Activated effector memory CD4-positive, alpha-beta T cell treated with Interleukin-2 at 50 U/mL for 16 hours (primary cell): ENCODE measurements around the gene EFHC2.

Source experiments
- DNase-seq: peaks from one replicate; pipeline ENCODE4 v3.0.0-alpha.2; 2020

EFHC2 gene, protein sequence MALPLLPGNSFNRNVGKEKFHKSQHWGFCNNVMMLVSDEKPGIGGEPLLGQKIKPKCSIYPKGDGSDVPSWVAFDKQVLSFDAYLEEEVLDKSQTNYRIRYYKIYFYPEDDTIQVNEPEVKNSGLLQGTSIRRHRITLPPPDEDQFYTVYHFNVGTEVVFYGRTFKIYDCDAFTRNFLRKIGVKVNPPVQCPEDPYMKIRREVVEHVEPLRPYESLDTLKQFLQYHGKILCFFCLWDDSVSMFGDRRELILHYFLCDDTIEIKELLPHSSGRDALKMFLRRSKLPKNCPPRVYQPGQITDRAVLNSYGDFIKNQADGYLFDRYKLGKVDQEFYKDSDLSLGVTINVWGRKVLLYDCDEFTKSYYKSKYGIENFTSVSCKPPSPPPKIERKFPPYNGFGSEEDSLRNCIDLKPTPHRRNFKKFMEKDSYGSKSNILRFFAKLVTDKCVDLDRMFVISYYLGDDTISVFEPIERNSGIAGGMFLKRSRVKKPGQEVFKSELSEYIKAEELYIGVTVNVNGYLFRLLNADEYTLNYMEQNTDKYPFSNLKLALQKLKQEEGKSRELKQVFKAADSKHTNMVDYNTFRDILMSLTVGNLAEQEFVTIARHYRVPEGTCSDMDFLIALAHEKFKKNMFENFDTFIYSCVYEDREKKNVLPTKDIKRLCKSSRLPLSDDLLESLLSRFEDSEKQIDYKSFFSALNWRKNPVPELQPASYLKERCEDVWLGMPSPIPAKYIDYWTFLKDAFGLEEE

DNA sequence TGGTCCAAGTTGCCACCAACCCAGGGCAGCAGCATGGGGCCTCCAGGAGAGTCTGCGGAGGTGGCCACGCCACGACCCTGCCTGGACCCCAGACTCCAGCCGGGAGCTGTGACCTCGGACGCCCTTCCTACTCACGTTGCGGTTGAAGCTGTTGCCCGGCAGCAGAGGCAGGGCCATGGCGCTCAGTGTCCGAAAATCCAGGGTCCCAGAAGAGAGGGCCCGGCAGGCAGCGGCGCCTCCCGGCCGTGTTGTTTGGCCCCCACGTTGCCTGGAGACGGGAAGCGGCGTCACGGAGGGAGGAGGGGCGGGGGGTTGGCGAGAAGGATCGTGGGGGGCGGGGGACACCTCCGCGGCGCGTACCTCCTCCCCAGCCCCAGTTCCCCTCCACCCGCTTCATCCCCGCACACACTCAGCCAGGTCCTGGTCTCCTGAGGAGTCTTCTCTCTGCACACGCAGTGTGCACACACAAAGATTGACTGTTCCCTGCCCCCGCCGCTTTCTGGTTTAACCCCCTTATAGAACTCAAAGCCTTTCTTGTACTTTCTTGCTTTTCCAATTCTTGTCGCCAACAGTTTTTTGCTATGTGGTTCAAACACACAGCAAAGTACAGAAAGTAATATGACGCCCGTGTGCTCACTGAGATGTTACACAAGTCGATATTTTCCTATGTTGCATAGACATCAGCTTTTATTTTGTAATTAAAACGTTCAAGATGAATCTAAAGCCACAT is at the start of gene EFHC2:
TSS of gene EFHC2 (minus strand) at position 261 of the 730 bp plus-strand sequence. CDS start at position 177, 84 bp downstream.
- peak; percentile 32 for DNase-seq

DNA sequence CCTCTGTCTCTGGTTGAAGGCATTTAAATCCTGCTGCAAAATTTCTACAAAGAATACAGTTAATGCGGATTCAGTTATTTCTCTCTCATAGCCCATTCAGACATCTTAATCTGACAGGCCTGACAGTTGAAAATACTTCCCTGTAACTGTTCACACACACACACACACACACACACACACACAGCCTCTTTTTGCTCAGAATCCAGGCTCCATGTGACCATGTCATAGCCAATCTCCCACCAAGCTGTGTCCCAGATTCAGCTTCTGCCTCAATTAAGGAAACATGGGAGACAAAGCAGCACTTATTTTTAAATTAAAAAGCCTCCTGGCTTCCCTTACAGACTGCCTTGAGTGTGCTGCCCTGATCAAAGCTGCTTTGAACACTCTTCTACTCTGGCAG is 49.3 kb upstream of the EFHC2 start:
- no peak for DNase-seq

DNA sequence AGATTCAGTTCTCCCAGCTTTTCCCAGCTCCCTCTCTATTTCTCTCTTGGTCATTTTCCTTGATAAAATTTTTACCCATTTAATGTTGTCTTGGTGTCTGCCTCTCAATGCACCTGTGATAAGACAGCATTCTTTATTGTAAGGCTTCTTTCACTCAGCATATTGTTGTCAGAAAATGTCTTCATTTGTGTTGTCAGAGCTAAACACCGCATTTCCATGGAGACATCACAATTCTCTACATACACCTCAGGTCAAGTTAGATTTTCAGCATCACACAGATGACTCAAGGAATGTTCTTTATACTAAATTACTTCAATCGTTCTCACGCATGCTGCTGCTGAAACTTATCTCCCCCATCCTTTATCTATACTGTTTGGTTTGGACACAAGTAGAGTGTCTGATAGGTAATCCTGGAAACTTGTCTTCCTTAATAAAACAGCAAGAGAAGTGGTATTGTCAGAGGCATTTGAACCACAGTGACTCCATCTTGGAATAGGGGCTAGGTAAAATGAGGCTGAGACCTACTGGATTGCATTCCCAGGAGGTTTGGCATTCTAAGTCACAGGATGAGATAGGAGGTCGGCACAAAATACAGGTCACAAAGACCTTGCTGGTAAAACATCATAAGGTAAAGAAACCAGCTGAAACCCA is 41.3 kb upstream of the EFHC2 start:
- no peak for DNase-seq

DNA sequence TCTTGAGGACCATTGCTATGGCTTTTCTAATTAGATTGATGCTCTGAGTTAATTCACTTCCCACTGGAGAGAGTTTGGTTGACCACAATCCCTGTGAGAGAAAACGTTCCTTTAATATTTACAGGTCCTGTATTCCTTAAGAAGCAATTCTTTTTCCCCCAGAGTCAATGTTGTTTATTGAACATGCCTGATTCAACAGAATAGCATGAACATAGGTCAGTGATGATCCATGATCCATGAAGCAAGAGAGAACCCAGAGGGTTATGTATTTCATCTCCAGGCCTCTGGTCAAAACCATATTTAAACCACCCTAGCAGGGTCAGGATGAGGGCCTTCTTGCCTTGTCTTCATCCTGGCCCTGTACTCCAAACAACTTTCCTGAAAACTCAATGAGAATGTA is 39.4 kb upstream of the EFHC2 start:
- no peak for DNase-seq

DNA sequence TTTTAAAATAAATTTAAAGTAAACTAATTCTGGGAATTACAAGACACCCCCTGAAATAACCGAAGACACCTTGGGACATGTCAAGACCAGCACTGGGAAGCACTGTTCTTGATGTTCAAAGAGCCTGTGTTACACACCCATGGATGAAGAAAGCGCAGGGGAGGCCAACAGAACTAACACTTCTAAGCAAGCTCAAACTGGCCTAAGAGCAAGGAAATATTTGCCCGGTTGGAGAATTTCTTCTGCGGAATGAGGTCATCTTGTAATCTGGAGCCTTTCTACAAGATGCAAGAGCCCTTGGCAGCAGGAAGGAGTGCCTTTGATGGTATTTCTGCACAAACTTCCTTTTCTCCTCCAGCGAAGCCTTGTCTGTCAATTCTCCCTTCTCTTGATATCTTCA is 9.3 kb upstream of the EFHC2 start:
- DNase-seq, result no peak

DNA sequence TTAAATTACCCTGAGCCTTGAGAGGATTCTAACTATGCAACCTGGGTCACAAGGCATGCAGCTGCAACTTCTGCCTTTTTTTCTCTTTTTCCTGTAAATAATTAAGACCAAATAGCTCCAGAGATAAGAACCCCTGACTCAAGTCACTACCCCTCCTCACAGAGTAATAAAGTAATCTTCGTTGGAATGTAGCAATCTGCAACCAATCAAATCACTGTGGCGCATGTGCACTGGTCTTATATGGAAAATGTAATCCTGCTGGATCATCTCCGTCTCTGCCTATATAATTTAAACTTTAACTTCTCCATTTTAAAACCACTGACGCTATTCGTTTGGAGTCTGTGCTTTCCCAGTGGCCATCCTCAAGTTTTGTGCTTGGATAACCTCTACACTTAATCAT is 6.1 kb upstream of the EFHC2 start:
- DNase-seq, result no peak

DNA sequence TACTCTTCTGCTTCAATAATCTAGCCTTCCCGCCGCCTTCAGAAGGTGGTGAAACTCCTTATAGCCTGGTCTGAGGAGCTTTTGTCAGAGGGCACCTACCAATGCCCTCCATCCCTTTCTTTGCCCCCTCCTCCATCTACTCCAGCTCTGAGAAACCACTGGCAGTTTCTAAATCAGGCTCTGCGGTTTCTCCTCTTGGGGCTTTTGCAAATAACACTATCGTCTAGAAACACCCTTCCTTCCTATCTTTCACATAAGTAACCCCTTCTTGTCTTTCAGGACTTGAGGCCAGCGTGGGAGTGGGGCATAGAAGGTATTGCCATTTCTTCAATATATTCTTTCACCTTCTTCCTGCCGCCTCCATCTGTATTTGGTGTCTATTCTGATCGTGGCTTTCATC is 1.2 kb upstream of the EFHC2 start:
- DNase-seq, result no peak

DNA sequence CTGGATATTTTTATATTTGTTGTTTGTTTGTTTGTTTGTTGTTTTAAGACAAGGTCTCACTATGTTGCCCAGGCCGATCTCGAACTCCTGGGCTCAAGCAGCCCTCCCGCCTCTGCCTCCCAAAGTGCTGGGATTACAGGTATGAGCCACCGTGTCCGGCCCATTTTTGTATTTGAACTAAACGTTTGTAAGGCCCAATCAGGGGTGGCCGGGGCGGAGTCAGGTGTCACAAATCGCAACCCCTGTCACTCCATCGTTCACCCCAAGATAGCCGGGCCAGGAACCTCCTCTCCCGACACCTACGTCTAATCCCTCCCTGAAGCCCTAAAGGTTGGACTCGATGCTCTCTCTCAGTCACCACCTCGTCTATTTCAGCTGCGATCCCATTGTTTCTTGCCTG is 722 bp upstream of the EFHC2 start:
- DNase-seq, result peak; percentile 43

DNA sequence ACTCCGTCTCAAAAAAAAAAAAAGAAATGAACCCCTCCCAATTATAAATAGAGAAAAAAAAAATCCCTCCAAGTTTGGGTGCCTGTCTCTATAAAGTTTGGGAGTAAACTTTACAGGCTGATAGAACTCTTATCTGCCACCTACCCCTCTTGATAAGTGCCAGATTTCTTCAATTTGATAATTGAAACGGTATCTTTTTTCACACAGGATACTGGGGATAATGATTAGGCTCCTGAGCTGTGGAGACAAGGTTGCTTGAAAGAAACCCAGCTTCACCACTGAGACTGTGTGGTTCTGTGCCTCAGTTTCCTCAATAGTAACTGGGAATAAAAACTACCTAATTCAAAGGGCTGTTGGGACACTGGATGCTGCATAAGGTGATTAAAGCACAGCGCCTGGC is 606 bp downstream of the EFHC2 start:
- no peak for DNase-seq

DNA sequence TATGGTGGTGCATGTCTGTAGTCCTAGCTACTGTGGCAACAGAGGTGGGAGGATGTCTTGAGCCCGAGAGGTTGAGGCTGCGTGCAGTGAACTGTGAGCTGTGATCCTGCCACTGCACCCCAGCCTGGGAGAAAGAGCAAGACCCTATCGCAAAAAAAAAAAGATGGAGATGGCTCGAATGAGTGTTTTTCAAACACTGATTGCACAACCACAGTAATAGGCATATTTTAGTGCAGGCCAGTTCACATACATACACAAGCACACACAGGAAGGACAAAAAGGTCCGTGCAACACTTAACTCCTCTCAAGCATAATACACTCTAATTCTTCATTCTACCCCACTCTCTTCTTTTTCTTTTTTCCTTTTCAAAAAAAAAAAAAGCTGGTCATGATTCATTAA is 5.1 kb downstream of the EFHC2 start:
- no peak for DNase-seq

DNA sequence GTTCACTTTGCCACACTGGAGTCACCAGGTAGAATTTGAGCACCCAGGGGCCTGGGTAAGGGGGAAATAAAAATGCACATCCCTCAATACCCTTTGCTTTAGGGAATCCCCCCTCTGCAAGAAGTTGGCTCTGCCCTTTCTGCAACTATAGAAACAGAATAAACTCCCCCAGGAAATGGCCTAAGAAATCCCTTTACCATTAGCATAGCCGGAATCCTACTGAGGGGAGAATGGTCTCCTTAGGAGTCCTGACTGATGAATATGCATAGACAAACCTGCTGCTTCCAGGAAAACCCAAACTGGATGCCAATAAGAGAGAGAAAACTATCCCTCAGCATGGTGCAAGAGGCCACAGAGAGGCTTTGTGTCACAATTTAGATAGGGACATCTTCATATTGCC is 11.0 kb downstream of the EFHC2 start:
- no peak for DNase-seq

DNA sequence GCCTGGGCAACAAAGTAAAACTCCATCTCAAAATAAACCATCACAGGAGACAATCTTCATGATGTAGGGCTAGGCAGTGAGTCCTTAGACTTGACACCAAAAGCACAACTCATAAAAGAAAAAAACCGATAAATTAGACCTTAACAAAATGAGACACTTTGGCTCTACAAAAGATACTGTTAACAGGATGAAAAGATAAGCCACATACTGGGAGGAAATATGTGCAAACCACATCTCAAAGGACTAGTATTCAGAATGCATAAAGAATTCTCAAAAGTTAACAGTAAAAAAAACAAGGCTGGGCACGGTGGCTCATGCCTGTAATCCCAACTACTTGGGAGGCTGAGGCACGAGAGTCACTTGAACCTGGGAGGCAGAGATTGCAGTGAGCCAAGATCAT is 13.2 kb downstream of the EFHC2 start:
- DNase-seq, result no peak

DNA sequence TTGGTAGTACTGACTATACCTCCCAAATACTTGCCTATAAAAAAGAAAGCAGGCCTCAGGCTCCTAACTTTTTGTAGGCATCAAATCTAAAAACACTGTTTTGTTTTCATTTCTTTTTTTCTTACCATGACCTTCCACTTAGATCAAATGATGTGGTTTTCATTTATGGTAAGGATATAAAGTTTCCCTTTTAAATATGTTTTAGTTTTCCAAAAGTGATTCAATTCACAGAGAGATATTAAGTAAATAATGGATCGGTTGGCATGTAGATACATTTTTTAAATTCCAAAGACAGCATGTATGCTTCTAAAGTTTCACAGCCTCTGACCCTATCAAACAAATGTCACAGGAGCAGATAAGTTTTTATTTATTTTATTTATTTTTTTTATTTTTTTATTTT is 23.9 kb downstream of the EFHC2 start:
- no peak for DNase-seq

DNA sequence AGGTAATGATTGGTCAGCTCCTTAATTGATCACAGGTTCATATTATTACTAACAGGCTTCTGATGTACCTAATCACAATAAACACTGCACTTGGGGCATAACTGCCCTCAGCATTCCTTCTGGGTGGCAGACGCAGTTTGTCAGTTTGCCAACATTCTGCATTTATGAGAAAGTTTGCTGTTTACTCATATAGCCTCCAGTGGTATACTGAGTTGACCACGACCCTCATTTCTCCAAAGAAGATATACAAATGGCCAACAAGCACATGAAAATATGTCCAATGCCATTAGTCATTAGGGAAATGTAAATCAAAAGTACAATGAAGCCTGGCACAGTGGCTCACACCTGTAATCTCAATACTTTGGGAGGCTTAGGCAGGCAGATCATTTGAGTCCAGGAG is 26.3 kb downstream of the EFHC2 start:
- no peak for DNase-seq

DNA sequence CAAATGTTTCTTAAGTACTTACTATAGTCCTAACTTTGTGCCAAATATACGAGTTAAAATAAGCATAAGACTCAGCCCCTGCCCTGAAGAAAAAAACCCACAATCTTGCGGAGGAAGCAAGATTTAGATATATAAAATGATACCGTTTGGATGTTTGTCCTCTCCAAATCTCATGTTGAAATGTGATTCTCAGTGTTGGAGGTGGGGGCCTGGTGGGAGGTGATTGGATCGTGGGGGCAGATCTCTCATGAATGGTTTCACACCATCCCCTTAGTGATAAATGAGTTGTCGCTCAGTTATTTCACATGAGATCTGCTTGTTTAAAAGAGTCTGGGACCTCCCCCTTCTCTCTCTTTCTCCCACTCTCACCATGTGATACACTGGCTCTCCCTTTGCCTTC is 28.7 kb downstream of the EFHC2 start:
- DNase-seq, result no peak

DNA sequence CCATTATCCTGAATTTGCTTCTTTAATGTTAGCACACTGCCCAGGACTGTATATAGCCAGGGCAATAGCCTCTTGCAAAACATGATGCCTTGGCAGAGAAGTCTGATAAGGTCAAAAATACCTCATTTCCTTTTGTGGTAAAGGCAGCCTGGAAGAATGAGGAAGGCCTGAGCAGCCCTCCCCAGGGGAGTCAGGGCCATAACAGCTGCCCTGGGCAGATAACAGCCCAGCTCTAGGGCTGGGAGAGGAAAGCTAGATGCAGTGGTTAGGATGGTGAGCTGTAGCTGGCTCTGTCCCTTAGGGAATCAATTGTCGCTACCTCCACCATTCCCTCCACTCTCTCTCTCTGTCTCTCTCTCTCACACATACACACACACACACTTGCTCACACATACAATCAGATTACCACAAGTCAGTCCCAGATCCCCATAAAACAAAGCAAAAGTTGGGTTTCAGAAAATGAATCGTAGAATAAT is 29.2 kb downstream of the EFHC2 start:
- DNase-seq, result no peak

DNA sequence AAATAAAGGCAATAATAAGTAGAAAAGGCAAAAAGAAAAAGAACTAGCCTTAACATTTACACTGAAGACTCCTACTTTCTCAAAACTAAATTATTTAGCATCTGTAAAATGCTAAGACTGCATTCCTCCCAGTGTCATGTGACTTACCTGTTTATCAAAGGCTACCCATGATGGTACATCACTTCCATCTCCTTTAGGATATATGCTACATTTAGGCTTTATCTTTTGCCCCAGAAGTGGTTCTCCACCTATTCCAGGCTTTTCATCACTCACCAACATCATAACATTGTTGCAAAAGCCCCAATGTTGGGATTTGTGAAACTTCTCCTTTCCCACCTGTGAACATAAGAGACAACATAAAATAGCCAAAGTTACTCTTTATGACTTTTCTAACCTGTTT is 31.1 kb downstream of the EFHC2 start:
- no peak for DNase-seq

DNA sequence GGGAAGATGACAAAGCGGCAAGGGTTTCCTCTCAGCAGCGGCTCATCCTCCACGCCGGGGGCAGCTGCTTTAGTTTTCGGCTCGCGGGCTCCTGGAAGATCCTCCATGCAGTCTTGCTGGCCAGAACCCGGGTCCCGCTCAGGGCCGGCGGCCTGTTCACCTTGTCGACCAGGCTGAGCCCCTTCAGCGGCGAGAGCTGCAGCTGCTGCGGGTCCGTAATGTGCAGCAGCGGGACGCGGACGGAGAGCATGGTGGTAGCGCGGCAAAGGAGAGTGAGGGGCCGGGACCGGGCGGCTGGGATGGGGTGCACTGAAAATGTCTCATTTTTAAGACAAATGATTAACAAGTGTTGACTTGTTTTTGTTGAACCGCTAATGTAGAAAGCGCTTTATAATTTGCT is 33.2 kb downstream of the EFHC2 start:
- no peak for DNase-seq

DNA sequence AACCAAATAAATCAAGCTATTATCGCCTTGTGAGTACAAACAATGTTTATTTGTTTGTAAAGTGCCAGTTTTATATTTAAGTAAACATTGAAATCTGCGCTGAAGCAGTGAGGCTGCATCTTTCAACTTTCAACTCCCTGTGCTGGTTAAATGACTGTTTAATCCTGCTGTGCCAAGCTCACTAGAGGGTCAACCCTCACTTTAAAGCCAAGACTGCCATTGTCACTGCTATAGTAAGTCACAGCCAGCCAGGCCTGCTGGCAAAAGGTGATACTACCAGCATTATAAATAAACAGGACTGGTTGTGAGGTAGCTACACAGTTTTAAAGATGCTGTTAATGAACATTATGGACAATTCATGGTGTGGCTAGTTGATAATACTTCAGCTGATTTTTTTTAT is 34.6 kb downstream of the EFHC2 start:
- no peak for DNase-seq

DNA sequence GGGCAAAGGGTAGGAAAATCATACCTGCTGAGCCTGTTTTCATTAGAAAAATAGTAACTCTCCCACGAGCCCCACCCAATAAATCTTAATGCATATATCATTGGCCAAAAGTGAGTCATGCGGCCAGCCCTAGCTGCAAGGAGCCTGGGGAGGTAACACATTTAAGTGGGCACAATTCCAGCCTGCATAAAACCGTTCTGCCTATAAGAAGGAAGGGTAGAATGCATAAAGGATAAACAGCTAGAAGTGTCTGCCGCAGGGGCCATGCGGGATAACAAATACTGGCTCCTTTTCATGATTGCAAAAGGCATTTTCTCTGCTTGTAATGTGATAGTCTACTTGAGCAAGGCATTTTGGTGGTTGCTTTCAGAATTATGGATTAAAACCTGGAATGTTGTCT is 37.1 kb downstream of the EFHC2 start:
- no peak for DNase-seq

DNA sequence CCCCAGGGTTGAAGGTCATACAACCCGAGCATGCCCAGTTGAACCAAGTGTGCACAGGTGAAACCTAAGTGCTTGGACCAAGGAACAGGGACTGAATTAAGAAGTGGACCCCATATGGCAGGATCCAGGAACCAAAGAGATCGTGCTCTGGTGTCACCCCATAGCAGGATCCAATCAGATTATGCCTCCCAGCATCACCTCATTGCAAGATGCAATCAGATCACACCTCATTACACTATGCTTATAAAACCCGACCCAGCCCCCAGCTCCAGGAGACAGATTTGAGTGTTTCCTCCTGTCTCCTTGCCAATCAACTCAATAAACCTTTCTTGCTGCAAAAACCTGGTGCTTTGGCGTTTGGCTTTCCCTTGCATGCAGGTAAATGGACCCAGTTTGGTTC is 37.6 kb downstream of the EFHC2 start:
- DNase-seq, result no peak

DNA sequence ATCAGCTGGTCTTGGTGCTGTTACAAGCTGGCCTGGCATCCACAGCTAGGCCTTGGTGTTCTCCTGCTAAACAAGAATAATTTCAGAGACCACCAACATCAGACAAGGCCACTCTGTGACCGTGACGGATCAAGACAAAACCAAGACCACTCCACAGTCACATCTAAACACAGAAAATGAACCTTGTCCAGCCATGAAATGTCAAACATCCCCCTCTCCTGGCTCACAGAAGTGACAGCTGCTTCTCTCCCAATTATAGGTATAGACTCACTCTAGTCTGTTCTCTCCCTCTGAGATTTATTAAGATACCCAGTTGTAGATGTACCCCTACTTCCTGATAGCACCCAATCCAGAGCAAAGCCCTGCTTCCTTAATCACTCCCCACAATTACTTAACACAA is 40.4 kb downstream of the EFHC2 start:
- no peak for DNase-seq

DNA sequence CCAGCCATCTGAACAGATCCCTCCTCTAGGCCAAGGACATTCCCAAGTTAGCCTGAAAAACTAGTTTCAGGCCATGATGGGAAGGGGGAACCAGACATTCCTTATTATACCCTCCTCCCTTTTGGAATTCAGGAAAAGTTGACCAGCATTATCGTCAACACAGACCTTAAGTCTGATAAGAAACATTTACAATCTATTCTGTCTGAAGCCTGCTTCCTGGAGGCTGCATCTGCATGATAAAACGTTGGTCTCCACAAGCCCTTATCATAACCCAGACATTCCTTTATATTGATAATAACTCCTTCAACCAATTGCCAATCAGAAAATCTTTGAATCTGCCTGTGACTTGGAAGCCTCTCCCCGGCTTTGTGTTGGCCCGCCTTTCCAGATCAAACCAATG is 44.3 kb downstream of the EFHC2 start:
- no peak for DNase-seq
